HG02678 (cell line): ENCODE results near the gene TRAPPC6A.

Source experiments
- ATAC-seq: cut with Tn5 transposase; IDR thresholded peaks from one replicate; pipeline ENCODE4 v1.9.1; 2021; ENCODE audit warnings: mild to moderate bottlenecking, moderate library complexity; ENCODE audit not compliant: unreplicated experiment

TRAPPC6A gene

DNA sequence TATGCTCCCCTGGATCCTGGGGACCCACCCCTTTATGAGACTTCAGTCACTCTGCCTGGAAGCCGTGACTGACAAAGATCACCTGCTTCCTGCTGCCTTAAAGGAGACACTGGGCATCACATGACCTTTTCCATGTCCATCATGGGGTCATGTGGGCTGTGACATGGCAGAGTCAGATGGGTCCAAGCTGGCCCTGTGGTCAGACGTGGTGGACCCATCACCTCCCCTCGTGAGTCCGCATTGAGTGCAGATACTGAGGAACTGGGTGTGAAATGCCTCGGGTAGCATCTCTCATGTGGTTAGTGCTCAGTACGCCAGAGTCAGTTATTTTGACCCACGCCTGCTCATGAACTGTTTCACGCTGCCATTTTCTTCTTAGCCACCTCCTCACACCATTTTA, 44.4 kb downstream of the TRAPPC6A start:
- ATAC-seq = no peak

- ATAC-seq = no peak
Measured at GRCh38 chr19:45130888-45131615, 47.0 kb downstream of the TRAPPC6A start.

- ATAC-seq = no peak
Measured at GRCh38 chr19:45130236-45130635, 47.8 kb downstream of the TRAPPC6A start.

GRCh38 chr19:45128806-45129205, 49.2 kb downstream of the TRAPPC6A start:
- ATAC-seq = no peak

DNA sequence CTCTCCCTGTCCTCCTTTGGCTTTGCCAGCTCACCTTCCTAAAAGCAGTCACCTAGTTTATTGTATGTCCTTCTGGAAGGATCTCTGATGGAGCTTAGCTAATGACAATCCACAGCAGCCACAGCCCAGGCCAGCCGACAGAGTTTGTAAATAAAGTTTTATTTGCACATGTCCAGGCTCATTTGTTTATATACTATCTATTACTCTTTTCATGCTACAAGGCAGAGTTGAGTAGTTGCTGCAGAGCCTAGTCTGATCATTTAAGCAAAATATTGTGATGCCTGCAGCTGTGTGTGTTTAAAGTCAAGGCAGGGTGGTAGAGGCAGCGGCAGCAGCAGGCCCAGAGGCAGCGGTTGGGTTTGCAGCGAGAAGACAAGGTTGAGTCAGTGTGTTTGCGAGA, 49.9 kb downstream of the TRAPPC6A start:
- ATAC-seq = no peak

DNA sequence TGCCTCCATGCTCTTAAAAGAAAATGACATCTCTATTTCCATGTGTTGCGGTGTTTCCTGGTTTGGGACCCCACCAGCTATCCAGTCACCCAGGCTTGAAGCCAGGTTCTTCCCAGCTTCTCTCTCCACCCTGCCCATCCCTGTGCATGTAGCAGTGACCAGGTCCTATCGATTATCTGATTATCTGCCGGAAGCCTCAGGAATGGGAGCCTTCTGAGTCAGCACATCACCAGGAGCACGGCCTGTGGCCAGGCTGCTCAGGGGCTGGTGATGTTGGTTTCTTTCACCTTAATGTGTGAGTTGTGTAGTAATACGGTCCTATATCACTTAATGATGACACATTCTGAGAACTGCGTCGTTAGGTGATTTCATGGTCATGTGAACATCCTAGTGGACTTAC, 51.4 kb downstream of the TRAPPC6A start:
- no peak for ATAC-seq

DNA sequence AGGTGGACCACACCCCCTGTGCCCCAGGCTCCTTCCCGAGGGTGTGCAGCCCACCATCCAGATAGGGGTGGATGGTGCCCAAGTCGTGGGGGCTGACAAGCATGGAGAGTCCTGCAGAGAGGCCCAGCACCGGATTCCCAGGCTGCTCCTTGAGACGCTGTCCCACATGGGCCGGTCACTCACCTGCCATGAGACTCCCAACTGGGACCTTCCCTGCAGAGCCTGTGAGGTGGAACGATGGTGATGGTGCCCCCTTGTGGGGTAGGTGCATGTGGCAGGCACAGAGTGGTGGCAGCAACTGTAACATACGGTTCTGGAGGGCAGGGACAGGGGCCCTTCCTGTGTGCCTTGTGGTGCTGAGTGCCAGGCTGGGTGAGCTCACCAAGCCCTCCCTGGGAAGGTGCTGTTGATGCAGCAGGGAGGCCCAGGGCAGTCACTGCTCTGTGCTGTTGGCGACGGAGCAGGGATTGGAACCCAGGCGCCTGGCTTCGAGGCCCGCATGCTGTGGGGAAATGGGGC, 52.0 kb downstream of the TRAPPC6A start:
- ATAC-seq = peak; percentile 45

GRCh38 chr19:45125360-45125759, 52.7 kb downstream of the TRAPPC6A start:
- no peak for ATAC-seq

DNA sequence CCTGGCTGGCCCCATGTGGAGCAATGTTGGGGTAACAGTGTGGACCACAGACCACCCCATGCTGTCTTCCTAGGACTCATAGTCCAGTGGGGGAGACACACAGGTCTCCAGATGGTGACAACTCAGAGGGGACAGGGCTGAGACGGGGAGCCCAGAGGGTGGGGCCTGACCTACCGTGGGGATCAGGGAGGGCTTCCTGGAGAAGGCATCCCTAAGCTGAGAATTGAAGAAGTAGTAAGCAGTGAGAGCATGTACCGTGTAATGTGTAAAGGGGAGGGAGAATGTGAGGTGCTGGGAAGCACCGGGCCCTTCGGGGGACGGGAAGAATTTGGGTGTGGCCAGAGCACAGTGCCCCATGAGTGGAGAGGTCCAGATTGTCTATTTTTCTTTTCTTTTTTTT, 54.0 kb downstream of the TRAPPC6A start:
- ATAC-seq = no peak

- no peak for ATAC-seq
Measured at GRCh38 chr19:45123440-45123850, 54.6 kb downstream of the TRAPPC6A start.

- no peak for ATAC-seq
Measured at GRCh38 chr19:45122832-45123231, 55.2 kb downstream of the TRAPPC6A start.

DNA sequence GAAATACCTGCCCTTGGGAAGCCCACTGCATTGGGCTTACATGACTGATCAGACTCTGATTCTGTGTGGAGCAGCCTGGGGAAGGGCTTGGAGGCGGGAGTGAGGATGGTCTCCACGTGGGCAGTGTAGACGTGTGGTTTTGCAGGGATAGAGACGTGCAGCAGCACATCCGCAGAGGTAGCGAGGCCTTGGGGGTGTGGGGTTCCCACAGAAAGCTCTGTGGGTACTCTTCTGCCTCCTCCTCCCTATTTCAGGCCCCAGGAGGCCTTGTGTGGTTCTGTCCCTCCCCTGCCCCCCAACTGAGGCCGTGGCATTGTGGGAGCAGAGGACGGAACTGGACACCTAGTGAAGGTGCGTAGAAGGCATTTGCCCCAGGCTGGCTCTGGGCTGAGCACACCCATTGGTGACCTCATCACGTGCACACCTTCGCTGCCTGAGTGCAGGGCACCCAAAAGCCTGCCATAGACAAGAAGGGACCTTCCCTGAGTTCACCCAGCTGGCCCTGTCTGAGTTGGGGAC, 56.2 kb downstream of the TRAPPC6A start:
- ATAC-seq = no peak

DNA sequence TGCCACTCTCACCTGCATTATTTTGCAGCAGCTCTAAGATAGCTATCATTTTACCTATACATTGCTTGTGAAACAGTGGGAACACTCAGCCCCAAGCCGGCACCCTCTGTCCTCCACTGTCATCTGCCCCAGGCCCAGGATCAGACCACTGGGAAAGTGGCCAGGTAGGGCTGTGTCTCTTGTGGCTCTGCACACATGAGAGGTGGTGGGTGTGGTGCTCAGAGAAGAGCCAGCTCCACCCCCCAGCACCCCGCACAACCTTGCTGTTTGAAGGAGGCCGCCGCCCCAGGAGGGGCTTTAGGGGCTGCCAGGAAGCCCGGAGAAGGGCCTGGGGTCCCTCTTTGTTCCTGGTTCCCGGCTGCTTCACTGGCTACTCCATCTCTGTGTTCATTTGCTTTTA, 58.5 kb downstream of the TRAPPC6A start:
- no peak for ATAC-seq

GRCh38 chr19:45118591-45119355, 59.3 kb downstream of the TRAPPC6A start:
- ATAC-seq = peak; percentile 59

DNA sequence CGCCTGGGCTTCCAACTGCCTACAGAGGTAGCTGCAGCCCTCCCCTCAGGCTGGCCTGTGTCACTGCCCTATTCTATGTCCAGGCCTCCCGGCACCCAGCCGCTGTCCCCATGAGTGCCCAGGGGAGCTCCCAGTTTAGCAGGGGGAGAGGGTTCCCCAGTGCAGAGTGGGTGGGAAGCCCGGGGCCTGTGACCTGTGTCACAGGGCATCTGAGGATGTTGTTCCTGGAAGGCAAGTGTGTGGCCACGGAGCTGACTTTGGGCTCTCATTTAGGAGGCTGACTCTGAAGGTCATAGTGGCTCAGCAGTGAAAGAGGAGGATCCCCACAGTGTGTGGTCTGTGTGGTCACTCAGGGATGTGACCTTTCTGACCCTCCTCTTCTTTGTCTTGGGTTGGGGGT, 59.9 kb downstream of the TRAPPC6A start:
- ATAC-seq = no peak

DNA sequence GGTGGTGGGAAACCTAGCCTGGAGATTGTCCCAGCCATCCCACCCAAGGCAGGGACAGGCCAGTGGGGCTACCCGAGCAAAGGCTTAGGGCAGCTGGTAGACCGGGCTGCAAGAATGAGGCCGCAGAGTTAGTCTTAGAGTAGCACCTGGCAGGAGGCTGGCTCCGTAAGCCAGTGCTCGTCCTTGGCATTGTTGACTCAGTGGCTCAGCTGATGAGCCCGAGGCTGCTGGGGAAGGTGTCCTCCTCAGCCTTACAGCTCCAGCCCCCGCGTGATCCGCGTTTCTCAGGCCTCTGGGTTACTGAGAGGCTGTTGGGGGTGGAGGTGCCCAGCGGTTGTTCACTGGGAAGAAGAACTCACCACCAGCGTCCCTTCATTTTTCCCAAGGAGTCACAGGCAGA, 60.4 kb downstream of the TRAPPC6A start:
- ATAC-seq = no peak

- ATAC-seq = peak; percentile 43
Measured at GRCh38 chr19:45117167-45117594, 60.9 kb downstream of the TRAPPC6A start.

DNA sequence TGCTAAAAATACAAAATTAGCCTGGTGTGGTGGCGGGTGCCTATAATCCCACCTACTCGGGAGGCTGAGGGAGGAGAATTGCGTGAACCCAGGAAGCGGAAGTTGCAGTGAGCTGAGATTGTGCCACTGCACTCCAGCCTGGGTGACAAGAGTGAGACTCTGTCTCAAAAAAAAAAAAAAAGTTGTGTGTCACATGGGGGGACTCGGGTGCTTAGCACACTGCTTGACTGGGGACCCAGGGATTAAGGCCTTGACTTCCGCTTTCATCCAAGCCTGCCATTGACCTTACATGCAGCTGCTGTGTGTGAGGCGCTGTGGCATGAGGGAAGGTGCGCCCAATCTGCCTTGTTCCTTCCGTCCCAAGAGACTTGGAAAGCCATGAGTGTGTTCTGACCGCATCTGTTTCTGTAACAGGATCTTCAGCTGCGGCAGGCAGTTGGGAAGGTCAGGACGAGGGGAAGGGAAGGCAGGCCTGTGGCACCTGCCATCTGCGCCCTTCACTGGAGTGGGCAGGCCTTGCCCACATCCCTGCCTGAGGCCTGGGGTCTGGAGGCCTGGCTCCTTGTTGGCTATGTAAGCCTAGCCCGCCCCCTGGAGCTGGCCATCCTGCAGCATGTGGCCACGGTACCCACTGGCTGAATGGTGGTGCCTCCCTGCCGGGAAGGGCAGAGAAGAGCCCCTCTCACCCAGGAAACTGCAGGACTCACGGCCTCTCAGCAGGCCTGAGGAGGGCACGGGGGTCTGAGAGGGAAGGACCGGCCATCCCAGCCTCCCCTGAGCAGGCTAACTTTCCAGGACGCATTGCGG, 62.0 kb downstream of the TRAPPC6A start:
- no peak for ATAC-seq

GRCh38 chr19:45114116-45114515, 63.9 kb downstream of the TRAPPC6A start:
- no peak for ATAC-seq

DNA sequence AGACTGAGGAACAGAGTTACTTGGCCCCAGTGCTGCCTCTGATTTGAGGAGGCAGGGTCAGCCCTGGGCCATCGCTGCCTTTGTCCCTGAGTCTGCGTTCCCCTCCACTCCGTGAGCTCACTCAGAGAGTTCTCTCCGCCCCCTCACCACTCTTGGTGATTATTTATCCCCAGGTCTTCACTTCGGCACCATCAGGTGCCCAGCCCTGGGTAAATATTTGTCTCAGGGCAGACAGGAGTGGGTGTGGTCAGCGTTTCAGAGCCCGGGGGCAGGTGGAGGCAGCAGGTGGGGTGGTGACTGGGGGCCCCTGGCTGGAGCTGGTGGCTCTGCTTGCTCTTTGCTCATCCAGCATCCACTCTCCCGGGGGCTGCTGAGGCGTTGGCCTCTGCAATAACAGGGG, 64.4 kb downstream of the TRAPPC6A start:
- ATAC-seq = no peak
